ENCODE data around the gene EVPL.

GRCh38 chr17:76038050-76038449 is 10.9 kb upstream of the EVPL start:
- TF ChIP-seq CTCF (IDR thresholded peaks at IDR 0.05): no peak
- no peak for TF ChIP-seq NR2C2 (CRISPR knock-in tag; IDR thresholded peaks at IDR 0.05)
- TF ChIP-seq ARID4B (CRISPR knock-in tag; IDR thresholded peaks at IDR 0.05; ENCODE audit: borderline replicate concordance): no peak
- no peak for TF ChIP-seq SMAD3 (CRISPR knock-in tag; IDR thresholded peaks at IDR 0.05; ENCODE audit: borderline replicate concordance)
- no peak for TF ChIP-seq PRDM15 (CRISPR knock-in tag; IDR thresholded peaks at IDR 0.05)
- no peak for TF ChIP-seq E2F4 (CRISPR knock-in tag; IDR thresholded peaks at IDR 0.05; ENCODE audit: borderline replicate concordance, low read depth)
- no peak for TF ChIP-seq ZNF425 (CRISPR knock-in tag; conservative IDR thresholded peaks at IDR 0.05)
- no peak for TF ChIP-seq MLX (CRISPR knock-in tag; IDR thresholded peaks at IDR 0.05)

Measured in WTC11 (cell line).